GM04504 (cell line): Measurements from ENCODE around the gene PTGES2.

Experiments
- DNase-seq: peaks from one replicate; pipeline ENCODE4 v3.0.0-alpha.2; 2012; ENCODE audit warnings: low read depth

The PTGES2 gene

DNA sequence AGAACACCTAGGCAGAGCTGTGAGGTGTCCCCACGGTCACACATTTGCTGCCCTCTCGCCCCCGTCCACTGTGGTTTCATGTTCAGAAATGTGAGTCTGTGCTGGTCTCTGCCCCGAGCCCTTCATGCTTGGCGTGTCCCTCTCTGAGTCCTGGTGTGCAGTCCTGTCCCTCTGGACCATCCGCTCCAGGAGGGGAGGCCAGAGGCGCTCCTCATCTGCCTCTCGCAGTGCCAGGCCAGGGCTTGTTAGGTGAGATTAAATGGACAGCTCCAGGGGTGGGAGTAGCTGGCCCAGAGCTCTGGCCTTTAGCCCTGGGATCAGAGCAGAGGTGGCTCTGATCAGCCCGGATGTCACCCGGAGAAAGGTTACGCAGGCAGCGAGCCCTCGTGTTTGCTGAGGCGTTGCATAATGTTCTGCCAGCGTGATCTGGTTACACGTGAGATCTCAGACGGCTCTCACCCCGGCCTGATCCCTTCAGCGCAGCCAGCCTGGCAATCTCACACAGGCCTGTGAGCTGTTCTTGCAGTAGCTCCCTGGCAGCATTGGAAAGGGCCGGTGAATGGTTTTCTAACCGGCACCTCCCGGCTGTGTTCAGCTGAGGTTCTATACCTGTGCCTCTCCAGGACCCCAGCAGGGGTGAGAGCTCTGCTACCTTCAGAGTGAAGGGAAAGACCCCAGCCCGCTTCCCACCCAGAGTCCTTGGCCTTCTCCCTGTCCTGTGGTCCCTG lies 24.5 kb downstream of the PTGES2 start:
- no peak for DNase-seq

DNA sequence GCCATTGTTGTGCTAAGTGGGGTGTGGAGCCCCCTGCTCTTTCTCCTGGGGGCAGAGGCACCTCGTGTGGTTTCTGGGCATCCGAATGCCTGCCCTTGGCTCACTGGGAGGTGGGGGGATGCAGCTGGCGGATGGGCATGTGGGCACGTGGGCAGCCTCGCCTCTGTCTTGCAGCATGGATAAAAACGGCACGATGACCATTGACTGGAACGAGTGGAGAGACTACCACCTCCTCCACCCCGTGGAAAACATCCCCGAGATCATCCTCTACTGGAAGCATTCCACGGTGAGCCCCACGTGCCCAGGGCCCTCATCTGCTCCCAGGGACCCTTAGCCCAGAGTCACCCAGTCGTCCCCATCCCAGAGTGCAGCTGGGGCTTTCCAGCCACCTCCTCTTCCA lies 25.3 kb downstream of the PTGES2 start:
- no peak for DNase-seq

DNA sequence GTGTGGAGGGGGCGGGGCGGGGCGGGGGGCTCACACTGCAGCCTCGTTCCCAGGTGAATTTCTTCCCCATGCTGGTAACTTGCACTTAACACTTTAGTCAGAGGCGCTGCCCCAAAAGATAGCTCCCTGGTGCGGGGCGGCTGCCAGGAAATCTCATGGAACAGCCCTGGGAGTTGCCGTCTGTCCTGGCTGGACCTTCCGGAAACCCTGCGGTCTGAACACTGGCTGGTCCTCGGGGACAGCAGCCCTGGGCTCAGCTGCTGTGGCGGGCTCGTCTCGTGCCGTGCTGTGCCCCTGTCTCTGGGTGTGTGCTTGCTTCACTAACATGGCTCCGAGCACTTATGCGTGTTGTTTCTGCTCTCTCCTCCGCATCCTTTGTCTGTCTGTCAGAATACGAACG lies 25.8 kb downstream of the PTGES2 start:
- no peak for DNase-seq

DNA sequence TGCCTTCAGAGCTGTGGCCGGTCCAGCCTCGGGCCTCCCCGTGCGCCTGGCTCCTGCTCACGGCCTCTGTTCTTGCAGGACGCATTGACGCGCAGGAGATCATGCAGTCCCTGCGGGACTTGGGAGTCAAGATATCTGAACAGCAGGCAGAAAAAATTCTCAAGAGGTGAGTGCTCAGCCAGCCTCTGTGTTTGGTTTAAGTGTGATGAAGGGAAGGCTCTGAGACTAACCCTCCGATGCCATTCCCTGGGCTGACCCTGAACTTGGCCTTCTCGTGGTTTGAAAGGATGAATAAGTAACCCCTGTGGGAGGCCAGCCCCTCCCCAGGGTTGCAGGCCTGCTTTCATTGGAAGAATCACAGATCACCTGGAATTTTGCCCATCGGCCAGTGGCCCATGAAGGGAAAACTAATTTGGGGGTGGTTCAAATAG lies 26.3 kb downstream of the PTGES2 start:
- no peak for DNase-seq

DNA sequence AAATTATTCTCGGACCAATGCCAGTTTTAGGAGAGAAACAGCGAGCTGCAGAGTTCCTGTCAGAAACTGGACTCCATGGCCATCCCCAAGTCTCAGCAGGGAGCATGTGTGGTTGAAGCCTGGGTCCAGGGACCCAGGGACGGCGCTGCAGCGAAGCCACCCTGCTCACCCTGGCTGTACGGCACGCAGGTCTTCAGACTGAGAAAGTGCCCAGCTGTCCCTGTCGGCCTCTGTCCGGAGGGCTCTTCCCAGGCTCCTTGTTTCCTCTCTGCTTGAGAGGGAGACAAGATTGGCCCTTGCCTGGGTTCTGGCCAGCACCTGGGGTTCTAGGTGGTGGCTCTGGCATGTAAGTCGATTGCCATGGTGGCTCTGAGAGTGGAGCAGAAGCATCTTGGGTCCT lies 26.9 kb downstream of the PTGES2 start:
- DNase-seq = no peak

DNA sequence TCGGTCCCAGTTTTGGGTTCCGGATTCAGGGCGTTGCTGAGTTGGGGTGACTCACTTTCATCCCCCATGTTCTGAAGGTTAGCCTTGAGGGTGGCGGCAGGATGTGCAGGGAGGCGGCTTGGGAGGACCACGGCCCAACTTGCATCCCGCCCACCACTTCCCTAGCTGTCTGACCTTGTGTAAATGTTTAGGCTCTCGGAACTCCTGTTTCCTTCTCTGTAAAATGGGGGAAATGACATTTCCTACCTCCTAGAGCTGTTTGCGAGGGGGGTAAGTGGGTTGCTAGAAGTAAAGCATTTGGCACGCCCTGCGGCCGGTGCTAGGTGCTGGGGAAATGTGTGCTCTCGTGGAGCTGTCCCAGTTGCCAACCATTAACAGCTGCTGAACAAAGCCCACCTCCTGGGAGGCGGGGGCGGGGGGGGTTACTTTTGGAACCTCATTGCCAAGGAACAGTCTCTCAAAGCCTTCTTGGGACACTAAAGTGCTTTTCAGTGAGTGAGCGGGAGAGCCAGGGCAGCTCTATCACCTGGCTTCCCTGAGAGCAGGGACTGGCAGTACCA lies 27.5 kb downstream of the PTGES2 start:
- DNase-seq = no peak

- DNase-seq = no peak
These were observed 28.1 kb downstream of the PTGES2 start for GRCh38 chr9:128099231-128099931.

GRCh38 chr9:128098297-128099230 lies 29.0 kb downstream of the PTGES2 start:
- peak; percentile 95 for DNase-seq

- DNase-seq = no peak
These were observed 29.8 kb downstream of the PTGES2 start for GRCh38 chr9:128097543-128098296.

- DNase-seq = no peak
These were observed 30.7 kb downstream of the PTGES2 start for GRCh38 chr9:128096616-128097536.

- DNase-seq = no peak
These were observed 32.5 kb downstream of the PTGES2 start for GRCh38 chr9:128094950-128095544.

DNA sequence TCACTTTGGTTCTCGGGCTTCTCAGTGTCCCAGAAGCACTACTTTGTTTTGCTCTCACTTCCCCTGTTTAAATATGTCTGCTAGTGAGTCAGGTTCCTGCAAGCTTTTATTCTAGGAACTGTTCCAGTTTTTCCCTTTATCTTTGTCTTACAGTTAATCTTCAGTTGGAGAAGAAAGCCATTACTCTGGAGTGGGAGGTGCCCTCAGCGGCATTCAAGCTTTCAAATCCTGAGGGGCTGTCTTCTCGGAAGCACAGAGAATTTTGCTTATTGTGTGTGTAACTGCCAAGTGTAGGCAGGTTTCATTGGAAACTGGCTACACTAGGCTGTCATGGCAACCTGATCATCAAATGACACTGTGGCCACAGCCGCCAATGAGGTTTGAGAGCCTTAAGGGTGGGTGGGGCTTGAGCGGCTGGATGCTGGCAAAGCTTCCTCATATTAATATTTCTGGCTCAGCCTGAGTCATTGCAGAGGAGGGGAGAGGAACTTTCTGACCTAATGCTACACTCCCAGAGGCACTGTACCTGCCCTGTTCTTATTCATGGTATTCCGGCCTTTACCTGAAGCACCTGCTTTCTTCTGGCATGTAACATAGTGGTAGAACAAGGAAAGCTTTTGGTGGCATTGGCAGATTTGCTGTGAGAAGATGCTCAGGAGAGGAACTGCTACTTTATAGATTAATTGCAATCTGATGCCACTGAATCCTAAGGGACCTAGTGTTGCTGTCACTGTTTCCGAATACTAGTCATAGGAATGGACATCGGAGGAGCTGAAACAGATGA lies 33.2 kb downstream of the PTGES2 start:
- DNase-seq = peak; percentile 95

- no peak for DNase-seq
These were observed 34.5 kb downstream of the PTGES2 start for GRCh38 chr9:128093011-128093410.

DNA sequence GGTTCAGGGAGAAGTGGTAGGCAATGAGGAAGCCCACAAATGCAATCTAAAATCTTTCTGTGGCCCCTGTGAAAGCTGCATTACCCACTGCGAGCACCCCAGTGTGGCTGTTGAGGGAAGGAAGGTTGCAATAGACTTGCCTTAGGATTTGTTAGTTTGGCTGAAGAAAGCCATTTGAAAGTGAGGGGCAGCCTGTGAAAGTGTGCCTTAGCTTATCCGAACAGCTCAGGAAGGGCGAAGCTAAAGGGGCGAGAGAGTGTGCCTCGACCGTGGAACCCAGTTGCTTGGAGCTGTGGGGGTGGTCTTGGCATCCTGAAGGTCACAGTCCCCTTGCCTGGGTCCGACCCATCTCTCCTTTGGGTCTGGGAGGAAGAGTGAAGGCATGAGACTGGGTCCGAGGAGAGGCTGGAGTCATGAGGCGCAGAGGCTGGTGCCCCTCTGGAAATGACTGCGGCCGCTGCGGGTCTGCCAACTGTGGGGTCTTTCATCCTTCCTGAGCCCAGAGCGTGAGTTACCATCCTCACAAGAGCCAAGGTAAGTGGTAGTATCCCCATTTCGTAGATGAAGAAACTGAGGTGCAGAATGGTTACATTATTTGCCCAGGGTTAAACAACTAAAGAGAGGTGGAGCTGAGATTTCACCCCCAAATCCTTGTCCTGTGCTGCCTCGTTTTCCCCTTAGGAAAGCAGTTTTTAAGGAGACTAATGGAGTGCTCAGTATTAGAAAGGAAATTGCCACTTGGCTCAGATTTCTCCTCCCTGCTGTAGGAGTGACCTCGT lies 35.1 kb downstream of the PTGES2 start:
- DNase-seq = no peak

DNA sequence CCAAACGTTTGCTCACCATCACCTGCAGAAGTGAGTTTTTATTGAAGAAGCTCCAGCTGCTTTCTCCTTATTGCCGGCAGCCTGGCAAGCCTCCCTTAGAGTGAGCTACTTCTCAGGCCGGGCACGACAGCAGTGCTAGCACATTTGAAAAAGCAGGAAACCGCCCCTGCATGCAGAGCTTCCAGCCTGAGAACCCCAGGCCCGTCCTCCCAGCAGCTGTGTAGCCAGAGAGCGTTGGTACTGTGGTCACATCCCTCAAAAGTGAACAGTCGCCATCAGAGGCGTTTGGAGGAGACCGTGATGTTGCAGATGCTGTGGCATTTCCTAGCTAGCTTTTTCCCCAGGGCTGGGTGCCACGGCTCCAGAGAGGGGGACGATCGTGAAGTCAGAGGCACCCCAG lies 36.0 kb downstream of the PTGES2 start:
- DNase-seq = no peak

GRCh38 chr9:128091144-128091543 lies 36.4 kb downstream of the PTGES2 start:
- peak; percentile 87 for DNase-seq

- no peak for DNase-seq
These were observed 38.2 kb downstream of the PTGES2 start for GRCh38 chr9:128089299-128089698.

- DNase-seq = no peak
These were observed 39.1 kb downstream of the PTGES2 start for GRCh38 chr9:128088253-128088945.
